ENCODE data around the gene CDH4.

The CDH4 gene

DNA sequence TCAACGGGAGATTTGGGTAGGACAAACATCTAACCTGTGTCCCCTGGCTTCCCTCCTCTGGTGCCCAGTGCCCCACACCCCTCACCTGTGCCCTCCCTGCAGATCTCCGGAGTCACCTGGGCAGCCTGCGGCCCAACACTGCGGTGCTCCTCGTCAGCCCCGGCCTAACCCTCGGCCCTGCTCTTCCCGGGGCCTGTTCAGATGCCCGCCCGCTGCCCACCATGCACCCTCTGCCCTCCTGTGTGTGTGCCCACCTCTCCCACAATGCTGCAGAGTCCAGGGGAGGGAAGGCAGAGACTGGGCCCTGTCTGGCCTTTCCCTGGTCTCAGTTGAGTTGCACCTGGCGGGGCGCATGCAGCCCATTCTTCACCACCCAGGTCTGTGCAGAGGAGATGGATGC lies 349.3 kb downstream of the CDH4 start:
- no peak for DNase-seq (ENCODE audit: low read depth in 2 of 2)

GRCh38 chr20:61601853-61602252 lies 349.8 kb downstream of the CDH4 start:
- DNase-seq (ENCODE audit: low read depth in 2 of 2) = no peak

GRCh38 chr20:61603715-61604114 lies 351.7 kb downstream of the CDH4 start:
- no peak for DNase-seq (ENCODE audit: low read depth in 2 of 2)

- DNase-seq (ENCODE audit: low read depth in 2 of 2) = no peak
Measured at GRCh38 chr20:61604549-61604948, 352.5 kb downstream of the CDH4 start.

DNA sequence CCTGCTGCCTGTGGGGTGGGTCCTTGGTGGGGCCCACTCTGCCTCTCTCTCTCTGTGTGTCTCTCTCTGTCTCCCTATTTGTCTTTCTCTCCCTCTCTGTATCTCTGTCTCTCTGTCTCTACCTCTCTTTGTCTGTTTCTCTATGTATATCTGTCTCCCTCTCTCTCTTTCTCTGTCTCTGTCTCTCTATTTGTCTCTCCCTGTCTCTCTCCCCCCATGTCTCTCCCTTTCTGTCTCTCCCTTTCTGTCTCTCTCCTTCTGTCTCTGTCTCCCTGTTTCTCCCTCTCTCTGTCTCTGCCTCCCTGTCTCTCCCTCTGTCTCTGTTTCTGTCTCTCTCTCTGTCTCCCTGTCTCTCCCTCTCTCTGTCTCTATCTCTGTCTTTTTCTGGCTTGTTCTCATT lies 353.2 kb downstream of the CDH4 start:
- no peak for DNase-seq (ENCODE audit: low read depth in 2 of 2)

DNA sequence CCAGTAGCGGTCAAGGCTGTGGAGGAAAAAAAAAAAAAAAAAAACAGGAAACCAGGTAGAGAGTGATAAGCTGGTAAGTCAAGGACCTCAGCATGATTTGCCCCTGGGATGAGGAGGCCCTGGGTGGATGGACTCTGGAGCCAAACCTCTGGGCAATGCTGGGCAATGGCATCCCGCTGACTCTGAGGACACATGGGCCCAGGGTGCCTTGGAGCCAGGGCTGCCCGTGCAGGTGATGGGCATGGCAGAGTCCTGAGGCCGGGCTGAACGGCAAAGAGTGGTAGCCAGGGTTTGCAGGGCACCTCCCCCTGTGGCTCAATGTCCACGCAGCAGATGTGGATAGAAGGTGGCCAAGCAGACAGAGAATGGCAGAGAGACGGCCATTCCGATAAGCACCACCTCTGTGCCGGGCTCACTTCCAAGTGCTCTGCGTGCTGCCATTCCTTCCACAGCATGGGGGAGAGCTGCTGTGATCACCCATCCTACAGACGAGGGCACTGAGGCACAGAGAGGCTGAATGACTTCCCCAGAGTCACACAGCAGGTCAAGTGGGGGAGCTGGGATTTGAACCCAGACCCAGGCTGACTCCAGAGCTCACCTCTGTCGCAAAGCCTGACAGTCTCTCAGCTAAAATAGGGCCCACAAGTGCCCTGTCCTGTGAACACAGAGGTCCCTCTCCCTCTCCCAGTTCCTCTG lies 353.9 kb downstream of the CDH4 start:
- DNase-seq (ENCODE audit: low read depth in 2 of 2) = no peak

DNA sequence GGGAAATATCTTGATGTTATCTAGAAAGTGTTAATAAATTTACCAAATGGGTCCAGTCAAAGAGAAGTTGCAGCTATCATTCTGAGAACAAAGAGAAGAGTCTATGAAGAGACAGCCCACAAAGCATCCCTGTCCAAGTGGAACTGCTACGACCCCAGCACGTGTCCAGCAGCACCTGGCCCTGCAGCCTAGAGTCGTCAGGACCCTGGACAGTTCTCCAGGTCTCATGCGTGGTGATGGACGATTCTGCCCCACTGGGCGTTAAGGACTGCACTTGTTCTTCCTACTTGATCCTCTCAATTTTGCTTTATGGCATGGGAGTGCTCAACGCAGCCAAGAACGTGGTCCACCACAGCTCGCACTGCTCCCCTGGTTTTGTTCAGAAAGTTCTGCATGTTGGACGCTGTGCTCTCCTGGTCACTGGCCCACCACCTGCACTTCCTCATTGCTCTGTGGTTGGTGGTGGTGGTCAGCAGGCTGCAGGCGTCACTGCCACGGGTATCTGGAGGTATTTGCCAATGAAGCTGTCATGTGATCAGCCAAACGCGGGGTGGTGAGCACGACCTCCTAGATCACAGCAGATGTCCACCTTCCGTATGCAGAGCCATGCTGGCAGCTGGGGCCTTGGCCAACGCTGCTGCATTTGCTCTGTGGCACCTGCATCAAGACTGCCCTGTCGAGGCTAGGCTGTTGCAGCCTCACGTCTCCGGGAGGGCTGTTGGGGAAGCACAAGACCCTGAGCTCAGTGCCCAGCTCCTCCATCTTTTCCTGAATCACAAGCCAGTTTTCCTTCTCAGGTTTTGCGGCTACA lies 356.4 kb downstream of the CDH4 start:
- DNase-seq (ENCODE audit: low read depth in 2 of 2) = peak in 1 of 2 experiments; percentile 5

DNA sequence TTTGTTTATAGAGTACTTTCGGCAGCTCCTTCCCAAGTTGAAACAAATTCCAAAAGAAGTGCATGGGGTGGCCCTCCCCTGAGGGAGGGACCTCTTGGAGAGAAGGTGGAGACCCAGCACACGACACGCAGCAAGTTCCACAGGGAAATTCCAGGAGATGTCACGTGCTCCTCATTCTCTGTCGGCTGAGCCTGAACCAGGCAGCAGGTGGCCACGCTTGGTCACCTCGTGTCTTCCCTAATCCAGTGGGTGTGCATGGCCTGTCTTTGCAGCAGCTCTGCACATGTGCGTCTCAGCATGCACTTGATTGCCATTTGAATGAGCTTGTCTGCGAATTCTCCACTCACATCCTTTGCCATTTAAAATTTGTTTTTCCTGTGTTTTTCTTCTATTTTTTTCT lies 357.4 kb downstream of the CDH4 start:
- DNase-seq (ENCODE audit: low read depth in 2 of 2) = no peak

- no peak for DNase-seq (ENCODE audit: low read depth in 2 of 2)
Measured at GRCh38 chr20:61611401-61612180, 359.5 kb downstream of the CDH4 start.

DNA sequence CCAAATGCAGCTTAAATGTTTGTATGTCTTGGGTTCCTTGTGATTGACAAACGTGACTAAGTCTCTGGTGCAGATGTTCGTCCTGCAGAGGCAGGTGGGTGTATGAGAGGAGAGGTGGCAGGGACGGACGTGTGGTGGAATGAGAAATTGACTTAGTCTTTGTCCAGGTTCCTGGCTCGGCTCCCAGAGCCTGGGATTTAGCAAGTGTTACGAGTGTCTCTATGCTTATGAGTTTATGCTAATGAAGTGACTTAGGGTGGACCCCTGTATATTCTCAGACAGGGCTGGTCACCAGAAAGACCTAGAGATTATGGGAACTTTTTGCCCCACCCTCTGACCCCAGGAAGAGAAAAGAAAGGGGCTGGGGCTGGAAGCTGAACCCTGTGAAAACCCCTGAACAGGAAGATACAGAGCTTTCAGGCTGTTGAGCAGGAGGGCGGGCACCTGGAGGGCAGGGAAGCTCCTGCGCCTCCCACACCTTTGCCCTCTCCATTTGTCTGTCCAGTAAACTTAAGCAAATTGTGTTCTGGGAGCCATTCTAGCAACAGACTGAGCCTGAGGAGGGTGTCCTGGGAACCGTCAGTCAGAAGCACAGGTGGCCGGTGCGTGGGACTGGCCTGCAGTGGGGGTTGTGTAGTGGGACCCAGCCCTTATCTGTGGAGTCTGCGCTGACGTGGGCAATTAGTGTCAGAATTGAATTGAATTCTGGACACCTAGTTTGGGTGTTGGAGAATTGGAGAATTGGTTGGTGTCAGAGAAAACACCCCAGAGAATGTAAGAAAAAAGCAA lies 362.1 kb downstream of the CDH4 start:
- no peak for DNase-seq (ENCODE audit: low read depth in 2 of 2)

- DNase-seq (ENCODE audit: low read depth in 2 of 2) = no peak
Measured at GRCh38 chr20:61614706-61615100, 362.6 kb downstream of the CDH4 start.

GRCh38 chr20:61615806-61616205 lies 363.7 kb downstream of the CDH4 start:
- no peak for DNase-seq (ENCODE audit: low read depth in 2 of 2)

GRCh38 chr20:61619751-61620150 lies 367.7 kb downstream of the CDH4 start:
- DNase-seq (ENCODE audit: low read depth in 2 of 2) = no peak

GRCh38 chr20:61620174-61620573 lies 368.1 kb downstream of the CDH4 start:
- no peak for DNase-seq (ENCODE audit: low read depth in 2 of 2)

GRCh38 chr20:61621035-61621730 lies 369.1 kb downstream of the CDH4 start:
- DNase-seq (ENCODE audit: low read depth in 2 of 2) = no peak

DNA sequence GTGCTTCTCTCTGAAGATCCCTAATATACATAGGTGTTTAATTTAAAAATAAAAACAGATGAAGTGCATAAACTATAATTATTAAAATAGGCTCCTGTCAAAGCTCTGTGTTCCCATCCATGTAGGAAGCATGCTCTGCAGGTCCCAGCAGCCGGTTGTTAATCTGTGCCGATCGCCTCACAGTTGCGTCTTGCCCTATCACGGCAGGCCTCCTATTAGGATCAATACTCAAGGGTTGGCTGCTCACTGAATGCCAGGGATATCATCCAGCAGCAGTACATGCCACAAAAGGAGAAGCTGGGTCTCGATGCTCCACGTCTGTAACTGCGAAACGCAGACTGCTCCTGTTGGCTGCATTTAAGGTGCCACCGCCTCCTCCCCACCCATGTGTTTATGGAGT lies 369.8 kb downstream of the CDH4 start:
- DNase-seq (ENCODE audit: low read depth in 2 of 2) = no peak

DNA sequence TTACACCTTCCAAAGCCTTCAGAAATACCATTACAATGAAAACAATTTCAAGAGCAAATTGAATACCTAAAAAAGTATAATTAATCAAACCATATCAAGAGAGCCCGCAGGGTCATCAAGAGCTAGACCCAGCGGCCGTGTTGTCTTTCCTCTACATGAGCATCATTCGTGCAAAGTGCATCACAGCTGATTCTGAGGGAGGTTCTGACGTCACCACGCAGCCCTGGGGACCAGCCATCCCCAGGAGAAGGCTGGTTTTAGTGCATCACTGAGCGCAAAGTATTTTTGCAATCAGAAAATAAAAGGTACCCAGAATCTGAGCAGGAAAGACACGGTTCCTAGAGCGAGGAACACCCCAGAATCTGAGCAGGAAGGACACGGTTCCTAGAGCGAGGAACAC lies 371.4 kb downstream of the CDH4 start:
- no peak for DNase-seq (ENCODE audit: low read depth in 2 of 2)

GRCh38 chr20:61625246-61625645 lies 373.2 kb downstream of the CDH4 start:
- no peak for DNase-seq (ENCODE audit: low read depth in 2 of 2)

- DNase-seq (ENCODE audit: low read depth in 2 of 2) = no peak
Measured at GRCh38 chr20:61626412-61626811, 374.4 kb downstream of the CDH4 start.

GRCh38 chr20:61627791-61628415 lies 375.8 kb downstream of the CDH4 start:
- no peak for DNase-seq (ENCODE audit: low read depth in 2 of 2)

DNA sequence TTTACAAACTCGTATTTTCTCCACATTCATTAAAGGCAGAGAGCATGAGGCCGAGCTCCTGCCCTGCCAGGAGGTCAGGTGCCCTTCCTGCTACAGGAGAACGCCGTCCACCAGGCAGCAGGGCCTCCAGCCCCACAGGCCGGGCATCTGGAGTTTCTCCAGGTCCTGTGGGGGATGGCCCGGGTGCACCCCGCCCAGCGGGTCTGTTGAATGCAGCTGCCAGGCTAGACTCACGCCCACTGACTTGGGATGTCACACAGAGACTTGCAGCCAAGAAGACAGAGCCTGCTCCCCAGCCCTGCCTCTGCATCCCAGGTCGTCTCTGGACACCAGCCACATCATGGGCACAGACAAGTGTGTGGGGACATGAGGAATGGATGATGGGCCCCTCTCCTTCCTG lies 376.4 kb downstream of the CDH4 start:
- no peak for DNase-seq (ENCODE audit: low read depth in 2 of 2)

All from fibroblast of skin of left quadriceps (primary cell).